Esophagus squamous epithelium (tissue), 5 donors: Measurements from ENCODE around the gene PPP1R37. TPM values are rescaled to one million over a fixed set of nuclear protein-coding genes. Genes with fewer than 3 reads are reported as not detected.

ENCODE experiments used
- DNase-seq: peaks from one replicate; lab custom pipeline; 2025; lab: John Stamatoyannopoulos, UW
- H3K27ac ChIP-seq, 4 donors: fragments of 200-600 bp; sonication (generic); one replicate each; pipeline ENCODE4 v1.5.1; 2016 to 2019; ENCODE audit warnings: mild to moderate bottlenecking in 1 of 4
- H3K27me3 ChIP-seq, 4 donors: fragments of 200-600 bp; sonication (generic); 1 replicate in 3 of 4; 2 replicates in 1 of 4; pipeline versions ENCODE4 v1.5.1 to v1.6.0; 2017 to 2021; ENCODE audit warnings: antibody characterized with exemption in 1 of 4
- H3K36me3 ChIP-seq, 3 donors: fragments of 200-600 bp; sonication (generic); one replicate each; pipeline ENCODE4 v1.5.1; 2016 to 2019
- H3K4me1 ChIP-seq, 3 donors: fragments of 200-600 bp; sonication (generic); one replicate each; pipeline ENCODE4 v1.5.1; 2017 to 2019
- H3K4me3 ChIP-seq, 4 donors: fragments of 200-600 bp; sonication (generic); 1 replicate in 3 of 4; 2 replicates in 1 of 4; pipeline ENCODE4 v1.5.1; 2016 to 2019; ENCODE audit warnings: mild to moderate bottlenecking in 2 of 4, moderate library complexity in 1 of 4
- H3K9me3 ChIP-seq, 3 donors: fragments of 200-600 bp; sonication (generic); one replicate each; pipeline ENCODE4 v1.5.1; 2016 to 2019
- POLR2A ChIP-seq, 4 donors: fragments of 450-650 bp; IDR thresholded peaks; one replicate each; pipeline ENCODE4 v1.6.1; 2017; ENCODE audit warnings: antibody characterized with exemption in 4 of 4, mild to moderate bottlenecking in 4 of 4, moderate library complexity in 3 of 4
- WGBS, 2 donors: methylation state at CpG; one replicate each; pipeline ENCODE4 v1.1.5; 2018; 5-methylcytosine and 5-hydroxymethylcytosine counted together
- intact Hi-C: fragments of 100-400 bp; cut with DNase I; formaldehyde crosslinking; loops from one replicate; pipeline ENCODE4 v1.15.0; 2022
- total RNA-seq, 4 donors: library from RNA; depleted of rRNA; stranded (reverse); fragments of >200 nt; gene quantifications; one replicate each; pipeline ENCODE4 v1.1.0, GENCODE V29; 2016
- TF ChIP-seq, protein P1 (sequence below), 6 experiments: fragments of 450-650 bp in 4 of 6; fragments of 200-600 bp in 2 of 6; sonication (generic) in 2 of 6; IDR thresholded peaks; one replicate each; pipeline ENCODE4 v1.5.1; 2016 to 2019; ENCODE audit warnings: antibody characterized with exemption in 6 of 6, mild to moderate bottlenecking in 4 of 6, moderate library complexity in 4 of 6
- donor health status: DM: yes; HTN: yes; CAD: no.

Gene PPP1R37
- total RNA-seq, 4 donors from 2014 or later, result 25.1 to 35.5 (median 30.8) TPM

DNA sequence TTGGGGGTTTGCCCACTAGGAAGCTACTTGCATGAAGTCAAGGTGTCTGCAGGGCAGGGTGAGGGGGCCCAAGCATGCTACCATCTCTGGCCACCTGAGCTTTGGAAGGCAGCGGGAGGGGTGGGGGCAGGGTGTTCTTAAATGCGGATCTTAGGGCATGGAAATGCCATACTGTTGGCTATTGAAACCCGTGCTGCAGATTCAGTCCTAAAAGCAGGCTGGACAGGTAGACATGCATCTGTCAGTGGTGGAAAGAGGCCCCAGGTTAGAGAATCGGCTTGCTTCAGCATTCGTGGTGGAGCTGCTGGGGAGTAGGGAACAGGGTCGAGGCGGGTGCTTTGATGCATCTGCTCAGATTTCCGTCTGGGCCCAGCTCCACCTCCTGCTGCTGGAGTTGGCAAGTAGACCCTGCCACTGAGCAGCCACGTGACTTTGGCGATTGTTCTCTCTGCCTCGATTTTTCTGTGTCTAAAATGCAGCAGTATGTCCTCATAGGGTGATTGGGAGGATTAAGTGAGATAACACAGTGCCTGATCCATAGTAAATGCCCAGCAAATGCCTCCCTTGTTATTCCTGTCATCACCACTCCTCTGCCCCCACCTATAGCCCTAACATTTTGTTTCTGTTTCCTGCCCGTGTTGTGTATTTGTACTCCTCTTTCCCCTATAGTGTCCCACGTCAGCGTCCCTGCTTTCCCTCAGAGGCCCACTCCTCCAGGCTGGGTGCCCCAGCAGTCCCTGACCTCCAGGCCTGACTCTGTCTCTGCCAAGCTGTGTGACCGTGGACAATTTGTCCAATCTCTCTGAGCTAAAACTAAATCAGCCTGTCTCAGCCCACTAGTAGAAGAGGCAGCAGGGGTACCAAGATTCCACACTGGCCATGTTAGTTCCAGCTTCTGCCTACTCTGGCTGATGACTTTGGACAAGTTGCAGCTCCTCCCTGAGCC lies 5.8 kb downstream of the PPP1R37 start:
- WGBS, 2 donors, result 38 to 40% methylated on average over 9 to 15 of the region's 15 CpGs

DNA sequence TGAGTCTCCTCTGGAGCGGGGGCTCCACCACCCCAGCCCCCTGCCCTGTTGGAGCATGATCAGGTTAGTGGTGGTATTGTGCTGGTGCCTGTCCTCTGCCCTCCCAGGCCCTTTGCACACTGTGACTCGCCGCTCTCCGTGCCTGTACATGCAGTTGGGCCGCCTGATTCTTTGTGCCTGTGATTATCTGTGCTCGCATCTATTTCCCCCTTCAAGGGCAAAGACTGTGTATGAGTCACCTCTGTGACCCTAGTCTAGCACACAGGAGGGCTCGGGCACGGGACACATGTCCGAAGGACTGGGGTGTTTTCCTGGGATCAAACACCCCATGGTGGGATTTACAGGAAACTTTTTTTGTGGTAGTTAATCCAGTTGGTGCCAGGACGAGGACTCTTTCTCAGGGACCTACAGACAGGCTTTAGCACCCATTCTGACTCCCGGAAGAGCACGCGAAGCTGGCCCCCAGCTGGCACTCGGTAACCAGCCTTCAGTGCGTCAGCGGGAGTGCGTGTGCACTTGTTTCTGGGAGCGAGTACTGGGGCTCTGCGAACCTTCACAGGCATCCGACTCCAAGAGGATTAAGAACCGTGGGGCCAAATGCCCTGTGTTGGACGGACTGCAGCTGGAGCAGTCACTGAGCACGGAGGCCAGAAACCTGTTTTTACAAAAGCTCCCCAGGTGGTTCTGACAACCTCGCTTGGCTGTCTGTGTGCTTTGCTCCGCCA lies 6.7 kb downstream of the PPP1R37 start:
- Histone ChIP-seq H3K4me1 (peaks cover 64 to 100% (median 76%) of the 10 kb centered on the region in 3 donors), H3K4me3 (peak overlapping the region in 2 of 4 donors; percentile 15 to 26), H3K36me3 (no peaks in the 10 kb centered on the region), H3K27me3 (no peaks in the 10 kb centered on the region), H3K27ac (peak overlapping the region; percentile 76 to 87 (median 80)), H3K9me3 (no peaks in the 10 kb centered on the region)
- DNase-seq, result no peak
- TF ChIP-seq POLR2A (IDR thresholded peaks at IDR 0.05), result no peak
- TF ChIP-seq, protein P1, sequence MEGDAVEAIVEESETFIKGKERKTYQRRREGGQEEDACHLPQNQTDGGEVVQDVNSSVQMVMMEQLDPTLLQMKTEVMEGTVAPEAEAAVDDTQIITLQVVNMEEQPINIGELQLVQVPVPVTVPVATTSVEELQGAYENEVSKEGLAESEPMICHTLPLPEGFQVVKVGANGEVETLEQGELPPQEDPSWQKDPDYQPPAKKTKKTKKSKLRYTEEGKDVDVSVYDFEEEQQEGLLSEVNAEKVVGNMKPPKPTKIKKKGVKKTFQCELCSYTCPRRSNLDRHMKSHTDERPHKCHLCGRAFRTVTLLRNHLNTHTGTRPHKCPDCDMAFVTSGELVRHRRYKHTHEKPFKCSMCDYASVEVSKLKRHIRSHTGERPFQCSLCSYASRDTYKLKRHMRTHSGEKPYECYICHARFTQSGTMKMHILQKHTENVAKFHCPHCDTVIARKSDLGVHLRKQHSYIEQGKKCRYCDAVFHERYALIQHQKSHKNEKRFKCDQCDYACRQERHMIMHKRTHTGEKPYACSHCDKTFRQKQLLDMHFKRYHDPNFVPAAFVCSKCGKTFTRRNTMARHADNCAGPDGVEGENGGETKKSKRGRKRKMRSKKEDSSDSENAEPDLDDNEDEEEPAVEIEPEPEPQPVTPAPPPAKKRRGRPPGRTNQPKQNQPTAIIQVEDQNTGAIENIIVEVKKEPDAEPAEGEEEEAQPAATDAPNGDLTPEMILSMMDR (IDR thresholded peaks at IDR 0.05), result no peak
- 24 to 46% methylated on average over 9 to 11 of the region's 25 CpGs for WGBS, 2 donors
- intact Hi-C loops, result no loop called here

More for the DNA sequence above, 5.8 kb downstream of the PPP1R37 start:
- Histone ChIP-seq H3K4me3 (peak overlapping the region in 1 of 4 donors; percentile 26), H3K36me3 (no peaks in the 10 kb centered on the region), H3K27me3 (no peaks in the 10 kb centered on the region), H3K4me1 (peaks cover 65 to 100% (median 79%) of the 10 kb centered on the region in 3 donors), H3K9me3 (no peaks in the 10 kb centered on the region), H3K27ac (peak overlapping the region; percentile 76 to 87 (median 80))
- intact Hi-C loops, result no loop called here
- DNase-seq, result no peak
- TF ChIP-seq, protein P1 (IDR thresholded peaks at IDR 0.05), result no peak
- no peak for TF ChIP-seq POLR2A (IDR thresholded peaks at IDR 0.05)

DNA sequence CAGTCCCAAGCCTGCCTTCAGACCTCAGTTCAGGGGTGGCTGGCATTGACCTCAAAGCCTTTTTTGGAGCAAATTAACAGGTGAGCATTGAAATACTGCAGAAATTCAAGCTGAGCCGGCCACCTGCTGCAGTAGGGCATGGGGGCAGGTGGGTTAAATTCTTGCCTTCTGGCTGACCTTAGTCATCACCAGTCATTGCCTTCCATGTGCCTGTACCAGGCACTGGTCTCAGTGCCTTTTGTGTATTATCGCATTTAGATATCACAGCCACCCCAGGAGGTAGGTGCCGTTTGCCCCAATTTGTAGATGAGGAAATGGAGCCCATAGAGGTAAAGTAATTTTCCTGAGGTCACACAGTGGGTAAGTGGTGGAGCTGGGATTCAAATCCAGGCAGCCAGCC lies 7.2 kb downstream of the PPP1R37 start:
- H3K4me1 ChIP-seq, result peaks cover 62 to 100% (median 70%) of the 10 kb centered on the region in 3 donors
- TF ChIP-seq, protein P1 (IDR thresholded peaks at IDR 0.05), result no peak
- no peak for TF ChIP-seq POLR2A (IDR thresholded peaks at IDR 0.05)
- H3K4me3 ChIP-seq, result peak overlapping the region in 1 of 4 donors; percentile 15
- WGBS, 2 donors, result 46 to 67% methylated on average over 2 to 3 of the region's 3 CpGs
- H3K9me3 ChIP-seq, result no peaks in the 10 kb centered on the region
- H3K27me3 ChIP-seq, result no peaks in the 10 kb centered on the region
- intact Hi-C loops, result no loop called here
- no peak for DNase-seq
- no peaks in the 10 kb centered on the region for H3K36me3 ChIP-seq
- peak overlapping the region; percentile 76 to 87 (median 80) for H3K27ac ChIP-seq

DNA sequence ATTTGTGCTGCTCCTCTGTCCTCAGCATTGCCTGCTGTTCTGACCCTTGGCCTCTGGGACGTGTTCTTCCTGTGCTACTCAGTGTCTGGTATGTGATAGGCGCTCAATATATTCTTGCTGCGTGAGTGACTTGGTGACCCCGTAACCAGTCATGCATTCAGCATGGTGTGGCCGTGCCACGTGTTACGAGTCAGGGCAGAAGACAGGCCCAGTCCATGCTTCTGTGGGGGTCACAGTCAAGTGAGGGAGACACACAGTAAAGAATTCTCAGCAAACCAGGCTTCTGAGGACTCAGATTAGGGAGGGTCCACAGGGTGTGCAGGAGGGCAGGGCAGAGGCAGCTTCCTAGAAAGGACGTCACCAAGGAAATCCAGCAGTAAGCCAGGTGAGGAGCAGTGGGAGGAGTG lies 7.9 kb downstream of the PPP1R37 start:
- TF ChIP-seq, protein P1 (IDR thresholded peaks at IDR 0.05), result no peak
- TF ChIP-seq POLR2A (IDR thresholded peaks at IDR 0.05), result no peak
- H3K9me3 ChIP-seq, result no peaks in the 10 kb centered on the region
- intact Hi-C loops, result no loop called here
- peaks cover 62 to 99% (median 64%) of the 10 kb centered on the region in 3 donors for H3K4me1 ChIP-seq
- no peak overlapping the region for H3K4me3 ChIP-seq
- H3K36me3 ChIP-seq, result no peaks in the 10 kb centered on the region
- H3K27ac ChIP-seq, result peak overlapping the region; percentile 76 to 87 (median 80)
- WGBS, 2 donors, result 54 to 57% methylated on average over 3 to 4 of the region's 8 CpGs
- no peak for DNase-seq
- H3K27me3 ChIP-seq, result no peaks in the 10 kb centered on the region
